H9 (cell line): Measurements from ENCODE around the gene POLR2J. TPM values are rescaled to one million over a fixed set of nuclear protein-coding genes. Genes with fewer than 3 reads are reported as not detected.
"Not testable (repeated sequence)": the region's sequence is repeated elsewhere in the genome, so short reads cannot be mapped to it uniquely, and the experiment has no call there.

Source experiments
- DNase-seq: peaks from one replicate; pipeline ENCODE4 v3.0.0-alpha.2; 2017
- H2AFZ ChIP-seq: one replicate; pipeline ENCODE4 v1.6.1; 2013; ENCODE audit warnings: mild to moderate bottlenecking, low read length, control low read depth, moderate library complexity
- H2AK5ac ChIP-seq: 2 replicates; pipeline ENCODE4 v1.6.1; 2013; ENCODE audit warnings: low read length, control low read depth, mixed read lengths; ENCODE audit not compliant: insufficient read length
- H2BK120ac ChIP-seq: one replicate; pipeline ENCODE4 v1.6.1; 2013; ENCODE audit warnings: low read depth, mild to moderate bottlenecking, low read length, control low read depth, inconsistent platforms; ENCODE audit not compliant: poor library complexity, severe bottlenecking
- H2BK12ac ChIP-seq: 2 replicates; pipeline ENCODE4 v1.6.1; 2013; ENCODE audit warnings: low read length, control low read depth, mixed read lengths, low read depth; ENCODE audit not compliant: insufficient read length
- H2BK15ac ChIP-seq: 2 replicates; pipeline ENCODE4 v1.6.1; 2013; ENCODE audit warnings: low read depth, low read length, control low read depth
- H2BK20ac ChIP-seq: one replicate; pipeline ENCODE4 v1.6.1; 2013; ENCODE audit warnings: low read depth, mild to moderate bottlenecking, low read length, control low read depth, inconsistent platforms; ENCODE audit not compliant: poor library complexity, severe bottlenecking
- H2BK5ac ChIP-seq: 2 replicates; pipeline ENCODE4 v1.6.1; 2013; ENCODE audit warnings: low read length, control low read depth, mixed read lengths; ENCODE audit not compliant: insufficient read length
- H3K14ac ChIP-seq: 2 replicates; pipeline ENCODE4 v1.6.1; 2013; ENCODE audit warnings: low read length, control low read depth; ENCODE audit not compliant: insufficient read depth
- H3K18ac ChIP-seq: 2 replicates; pipeline ENCODE4 v1.6.1; 2013; ENCODE audit warnings: low read depth, mild to moderate bottlenecking, mixed read lengths, low read length, control low read depth; ENCODE audit not compliant: insufficient read length
- H3K23ac ChIP-seq: 2 replicates; pipeline ENCODE4 v1.6.1; 2013; ENCODE audit warnings: low read length, control low read depth, mixed read lengths, low read depth; ENCODE audit not compliant: insufficient read length
- H3K23me2 ChIP-seq: 2 replicates; pipeline ENCODE4 v1.6.1; 2013; ENCODE audit warnings: low read depth, mild to moderate bottlenecking, mixed read lengths, low read length, control low read depth; ENCODE audit not compliant: insufficient read length, poor library complexity, severe bottlenecking
- H3K27ac ChIP-seq: 2 replicates; pipeline ENCODE4 v1.5.1; 2013; ENCODE audit warnings: low read length, control low read depth, mixed read lengths, low read depth; ENCODE audit not compliant: insufficient read length
- H3K27me3 ChIP-seq: 2 replicates; pipeline ENCODE4 v1.6.1; 2013; ENCODE audit warnings: low read length, control low read depth, inconsistent platforms; ENCODE audit not compliant: insufficient read depth
- H3K4ac ChIP-seq: 2 replicates; pipeline ENCODE4 v1.6.1; 2013; ENCODE audit warnings: low read depth, mild to moderate bottlenecking, control low read depth, inconsistent platforms, low read length, moderate library complexity
- H3K4me1 ChIP-seq: 2 replicates; pipeline ENCODE4 v1.6.1; 2013; ENCODE audit warnings: low read length, control low read depth, inconsistent platforms; ENCODE audit not compliant: insufficient read depth
- H3K4me2 ChIP-seq: 2 replicates; pipeline ENCODE4 v1.6.1; 2013; ENCODE audit warnings: low read length, control low read depth, mixed read lengths; ENCODE audit not compliant: insufficient read length, insufficient read depth
- H3K56ac ChIP-seq: 2 replicates; pipeline ENCODE4 v1.6.1; 2013; ENCODE audit warnings: low read depth, mild to moderate bottlenecking, mixed read lengths, low read length, control low read depth; ENCODE audit not compliant: insufficient read length
- H3K79me1 ChIP-seq: 2 replicates; pipeline ENCODE4 v1.6.1; 2013; ENCODE audit warnings: low read depth, mild to moderate bottlenecking, moderate library complexity, low read length, control low read depth, inconsistent platforms; ENCODE audit not compliant: insufficient read depth, poor library complexity, severe bottlenecking
- H3K79me2 ChIP-seq: 2 replicates; pipeline ENCODE4 v1.6.1; 2013; ENCODE audit warnings: low read length, control low read depth, inconsistent platforms; ENCODE audit not compliant: insufficient read depth
- H3K9ac ChIP-seq: 2 replicates; pipeline ENCODE4 v1.6.1; 2013; ENCODE audit warnings: low read length, control low read depth, mixed read lengths; ENCODE audit not compliant: insufficient read length; ENCODE audit errors: extremely low read depth
- H3K9me3 ChIP-seq: one replicate; pipeline ENCODE4 v1.6.1; 2013; ENCODE audit warnings: low read depth, low read length, inconsistent platforms; ENCODE audit not compliant: control insufficient read depth
- H3T11ph ChIP-seq: one replicate; pipeline ENCODE4 v1.6.1; 2013; ENCODE audit warnings: mild to moderate bottlenecking, low read length, control low read depth, inconsistent platforms
- H4K20me1 ChIP-seq: one replicate; pipeline ENCODE4 v1.6.1; 2013; ENCODE audit not compliant: control insufficient read depth, insufficient read length, insufficient read depth
- H4K5ac ChIP-seq: 2 replicates; pipeline ENCODE4 v1.6.1; 2013; ENCODE audit warnings: low read depth, mild to moderate bottlenecking, mixed read lengths, low read length, control low read depth; ENCODE audit not compliant: insufficient read length
- H4K8ac ChIP-seq: replicated peaks from 2 replicates; pipeline ENCODE4 v1.6.1; 2013; ENCODE audit warnings: low read length, control low read depth, mixed read lengths, low read depth; ENCODE audit not compliant: insufficient read length
- H4K91ac ChIP-seq: 2 replicates; pipeline ENCODE4 v1.6.1; 2013; ENCODE audit warnings: low read depth, mild to moderate bottlenecking, moderate library complexity, mixed read lengths, low read length, control low read depth; ENCODE audit not compliant: insufficient read length
- H3K27ac Mint-ChIP-seq, 3 experiments: 2 replicates in 2 of 3; 3 replicates in 1 of 3; pipeline ENCODE4 v1.8.0; 2020 to 2021; ENCODE audit warnings: mixed read lengths in 3 of 3, mild to moderate bottlenecking in 1 of 3, moderate library complexity in 1 of 3
- H3K27me3 Mint-ChIP-seq: 2 replicates; pipeline ENCODE4 v1.8.0; 2021; ENCODE audit warnings: low read depth, mild to moderate bottlenecking, moderate library complexity, mixed read lengths
- H3K36me3 Mint-ChIP-seq, 3 experiments: 2 replicates in 2 of 3; 3 replicates in 1 of 3; pipeline ENCODE4 v1.8.0; 2020 to 2021; ENCODE audit warnings: low read depth in 3 of 3, mixed read lengths in 3 of 3; ENCODE audit not compliant: insufficient read depth in 1 of 3
- H3K4me1 Mint-ChIP-seq, 2 experiments: 2 replicates each; pipeline ENCODE4 v1.8.0; 2020; ENCODE audit warnings: mixed read lengths in 2 of 2
- H3K4me3 Mint-ChIP-seq, 2 experiments: 2 replicates in 1 of 2; 3 replicates in 1 of 2; pipeline ENCODE4 v1.8.0; 2020 to 2021; ENCODE audit warnings: mild to moderate bottlenecking in 2 of 2, mixed read lengths in 2 of 2, moderate library complexity in 1 of 2
- H3K9me3 Mint-ChIP-seq, 2 experiments: 2 replicates in 1 of 2; 3 replicates in 1 of 2; pipeline ENCODE4 v1.8.0; 2020; ENCODE audit warnings: mild to moderate bottlenecking in 2 of 2, mixed read lengths in 2 of 2, moderate library complexity in 1 of 2
- CTCF ChIP-seq: fragments of 200-600 bp; sonication (generic); conservative IDR thresholded peaks from 3 replicates; pipeline ENCODE4 v1.8.0; 2021; ENCODE audit warnings: antibody characterized with exemption, mild to moderate bottlenecking
- WGBS: extraction: QIAGEN DNeasy Blood & Tissue Kit; methylation state at CpG from one replicate; pipeline ENCODE4 v1.1.7; 2013; ENCODE audit warnings: missing lambda C conversion rate, low lambda C conversion rate, mixed read lengths; ENCODE audit not compliant: insufficient read length; ENCODE audit errors: extremely low coverage; 5-methylcytosine and 5-hydroxymethylcytosine counted together
- total RNA-seq: library from RNA; stranded (reverse); gene quantifications from 2 replicates; pipeline ENCODE4 v1.2.1, GENCODE V29; 2021

POLR2J gene
- total RNA-seq, 1 experiment from 2014 or later = 58.5 TPM

DNA sequence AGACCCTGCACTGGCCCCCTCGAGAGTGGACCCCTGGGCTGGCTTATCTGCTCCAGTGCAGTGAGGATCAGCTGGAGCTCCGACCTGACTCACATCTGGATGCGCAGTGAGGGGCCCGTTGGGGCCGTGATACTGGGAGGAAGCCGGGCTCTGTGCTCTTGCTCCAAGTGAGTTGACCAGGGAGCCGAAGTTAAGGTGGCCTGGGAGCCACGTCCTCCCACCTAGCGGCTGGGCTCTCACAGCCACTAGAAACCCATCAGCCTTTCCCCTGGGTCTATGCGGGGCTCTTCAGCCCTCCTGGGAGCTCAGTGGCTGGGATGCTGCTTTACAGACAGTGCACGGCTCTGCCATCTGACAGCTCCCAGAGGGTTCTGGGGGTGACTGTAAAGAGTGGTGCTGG is 23.1 kb downstream of the POLR2J start:
- DNase-seq = peak; percentile 33
- H3K27me3 Mint-ChIP-seq = no peaks in the 10 kb centered on the region; the same call in 1 of the 2 replicates
- no peak overlapping the region for H3T11ph ChIP-seq
- no peak overlapping the region for H3K4me2 ChIP-seq
- H4K8ac ChIP-seq = no peak overlapping the region
- peaks cover 7 to 9% of the 10 kb centered on the region in 2 experiments for H3K4me1 Mint-ChIP-seq
- H3K27ac Mint-ChIP-seq = no peak overlapping the region; a peak in 1 of 7 replicates
- H3K56ac ChIP-seq = no peak overlapping the region
- no peak overlapping the region for H3K18ac ChIP-seq
- no peak overlapping the region for H2BK5ac ChIP-seq
- no peaks in the 10 kb centered on the region for H3K9me3 ChIP-seq
- H3K14ac ChIP-seq = no peak overlapping the region
- no peak overlapping the region for H4K91ac ChIP-seq
- H3K9ac ChIP-seq = no peak overlapping the region
- H3K27ac ChIP-seq = no peak overlapping the region
- no peaks in the 10 kb centered on the region for H3K4me1 ChIP-seq
- no peak overlapping the region for H3K23ac ChIP-seq
- no peak overlapping the region for H2AFZ ChIP-seq
- H3K4ac ChIP-seq = no peak overlapping the region
- WGBS = no CpG with 5 or more reads among the region's 11 CpGs
- no peak for TF ChIP-seq CTCF
- no peaks in the 10 kb centered on the region for H3K9me3 Mint-ChIP-seq
- H3K23me2 ChIP-seq = no peaks in the 10 kb centered on the region
- H3K27me3 ChIP-seq = no peaks in the 10 kb centered on the region
- H2BK15ac ChIP-seq = no peak overlapping the region
- no peak overlapping the region for H2BK120ac ChIP-seq
- no peaks in the 10 kb centered on the region for H4K20me1 ChIP-seq
- no peaks in the 10 kb centered on the region for H3K79me2 ChIP-seq
- no peaks in the 10 kb centered on the region for H3K79me1 ChIP-seq
- no peak overlapping the region for H2AK5ac ChIP-seq
- no peak overlapping the region for H2BK12ac ChIP-seq
- no peak overlapping the region for H3K4me3 Mint-ChIP-seq
- peaks cover 7 to 37% (median 37%) of the 10 kb centered on the region in 3 experiments; a peak in 6 of 7 replicates for H3K36me3 Mint-ChIP-seq
- no peak overlapping the region for H2BK20ac ChIP-seq
- no peak overlapping the region for H4K5ac ChIP-seq

DNA sequence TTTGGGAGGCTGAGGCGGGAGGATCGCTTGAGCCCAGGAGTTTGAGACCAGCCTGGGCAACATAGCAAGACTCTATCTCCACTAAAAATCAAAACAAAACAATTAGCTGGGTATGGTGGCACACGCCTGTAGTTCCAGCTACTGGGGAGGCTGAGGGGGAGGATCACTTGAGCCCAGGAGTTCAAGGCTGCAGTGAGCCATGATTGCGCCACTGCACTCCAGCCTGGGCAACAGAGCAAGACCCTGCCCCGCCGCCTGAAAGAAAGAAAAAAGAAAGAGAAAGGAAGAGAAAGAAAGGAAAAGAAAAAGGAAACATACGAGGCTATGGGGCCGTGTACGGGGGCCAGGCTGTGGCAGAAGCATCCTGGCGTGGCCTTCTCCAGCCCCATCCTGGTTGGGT is 23.8 kb downstream of the POLR2J start:
- H4K5ac ChIP-seq, H2AK5ac ChIP-seq, H3K4ac ChIP-seq, H3K9ac ChIP-seq, H3K14ac ChIP-seq, H3K4me1 ChIP-seq, H4K8ac ChIP-seq, H3K79me1 ChIP-seq, H3K9me3 ChIP-seq, H4K91ac ChIP-seq, H3K18ac ChIP-seq, H3K9me3 Mint-ChIP-seq, H3K4me2 ChIP-seq, H2BK15ac ChIP-seq, H2AFZ ChIP-seq, H3K4me3 Mint-ChIP-seq, H2BK12ac ChIP-seq, H2BK20ac ChIP-seq, H3K27me3 ChIP-seq, H2BK5ac ChIP-seq, H3K27ac ChIP-seq, H3K23me2 ChIP-seq, H3K27me3 Mint-ChIP-seq, H3K56ac ChIP-seq, H3K79me2 ChIP-seq, H3K4me1 Mint-ChIP-seq, H4K20me1 ChIP-seq, H2BK120ac ChIP-seq, DNase-seq, H3K23ac ChIP-seq, H3T11ph ChIP-seq: not testable (repeated sequence)
- no CpG with 5 or more reads among the region's 10 CpGs for WGBS
- H3K27ac Mint-ChIP-seq = peak overlapping the region in 1 of 3 experiments; percentile 35; a peak in 2 of 7 replicates
- H3K36me3 Mint-ChIP-seq = peaks cover 7 to 35% (median 35%) of the 10 kb centered on the region in 3 experiments; a peak in 6 of 7 replicates
